Activated CD8-positive, alpha-beta T cell treated with anti-CD3 and anti-CD28 coated beads for 36 hours (primary cell): ENCODE results near the gene MESP2. TPM values are rescaled to one million over a fixed set of nuclear protein-coding genes. Genes with fewer than 3 reads are reported as not detected.

Experiments
- ATAC-seq: fragments of 200-7000 bp; cut with Tn5 transposase; one replicate; pipeline ENCODE4 v1.10.0; 2021; ENCODE audit warnings: mild to moderate bottlenecking, moderate library complexity
- CTCF ChIA-PET: fragments of 350-600 bp; sonication (Branson Sonifier 250); formaldehyde crosslinking; loops from one replicate; lab custom pipeline; 2021; ENCODE audit warnings: antibody characterized with exemption; lab: Charles Lee
- POLR2A ChIA-PET: fragments of 350-600 bp; sonication (Branson Sonifier 250); formaldehyde crosslinking; loops from one replicate; lab custom pipeline; 2021; ENCODE audit warnings: antibody characterized with exemption; lab: Charles Lee
- DNase-seq: peaks from one replicate; pipeline ENCODE4 v3.0.0-alpha.2; 2020
- H3K27ac Mint-ChIP-seq: one replicate; pipeline ENCODE4 v1.8.0; 2021; ENCODE audit warnings: mild to moderate bottlenecking, mixed read lengths
- H3K27me3 Mint-ChIP-seq: one replicate; pipeline ENCODE4 v1.8.0; 2021; ENCODE audit warnings: mixed read lengths
- H3K36me3 Mint-ChIP-seq: one replicate; pipeline ENCODE4 v1.8.0; 2021; ENCODE audit warnings: low read depth, mixed read lengths
- H3K4me1 Mint-ChIP-seq: one replicate; pipeline ENCODE4 v1.8.0; 2021; ENCODE audit warnings: low read depth, mixed read lengths
- H3K4me3 Mint-ChIP-seq: one replicate; pipeline ENCODE4 v1.8.0; 2021; ENCODE audit warnings: mild to moderate bottlenecking, moderate library complexity, mixed read lengths
- H3K9me3 Mint-ChIP-seq: one replicate; pipeline ENCODE4 v1.8.0; 2021; ENCODE audit warnings: mixed read lengths
- CTCF ChIP-seq: fragments of 200-600 bp; IDR thresholded peaks from one replicate; pipeline ENCODE4 v1.8.0; 2022; ENCODE audit warnings: antibody characterized with exemption, mild to moderate bottlenecking
- intact Hi-C: fragments of 100-400 bp; cut with micrococcal nuclease; formaldehyde crosslinking; loops from one replicate; pipeline ENCODE4 v1.10.0; 2022
- total RNA-seq, 2 experiments: library from RNA; stranded (reverse); gene quantifications; one replicate each; pipeline ENCODE4 v1.2.3, GENCODE V29; 2021

MESP2 gene
- total RNA-seq, 2 experiments from 2014 or later = not detected

- ChIA-PET POLR2A (interaction anchor here (0.5 kb wide), 1 partner anchor 117 kb away, joined by 3 read pairs; no protein-coding TSS in a partner anchor), CTCF (no interaction called here)
- H3K4me3 Mint-ChIP-seq = no peak overlapping the region
- no peaks in the 10 kb centered on the region for H3K4me1 Mint-ChIP-seq
- ATAC-seq (no peak), DNase-seq (no peak)
- intact Hi-C loops = no loop called here
- H3K9me3 Mint-ChIP-seq = no peaks in the 10 kb centered on the region
- peaks cover 5% of the 10 kb centered on the region for H3K27me3 Mint-ChIP-seq
- H3K36me3 Mint-ChIP-seq = no peaks in the 10 kb centered on the region
- no peak overlapping the region for H3K27ac Mint-ChIP-seq
- no peak for TF ChIP-seq CTCF
Observed at GRCh38 chr15:89802231-89802928, 26.2 kb downstream of the MESP2 start.

GRCh38 chr15:89802986-89803824 lies 27.1 kb downstream of the MESP2 start:
- intact Hi-C loops = no loop called here
- no peak overlapping the region for H3K27ac Mint-ChIP-seq
- H3K4me3 Mint-ChIP-seq = no peak overlapping the region
- H3K4me1 Mint-ChIP-seq = no peaks in the 10 kb centered on the region
- peaks cover 5% of the 10 kb centered on the region for H3K27me3 Mint-ChIP-seq
- no peak for TF ChIP-seq CTCF
- ATAC-seq (no peak), DNase-seq (no peak)
- CTCF ChIA-PET = no interaction called here
- no peaks in the 10 kb centered on the region for H3K9me3 Mint-ChIP-seq
- no peaks in the 10 kb centered on the region for H3K36me3 Mint-ChIP-seq
- POLR2A ChIA-PET = interaction anchor here (0.5 kb wide), 1 partner anchor 116 kb away, joined by 3 read pairs; no protein-coding TSS in a partner anchor

GRCh38 chr15:89803941-89804800 lies 28.0 kb downstream of the MESP2 start:
- TF ChIP-seq CTCF = no peak
- Mint-ChIP-seq H3K27me3 (peaks cover 5% of the 10 kb centered on the region), H3K9me3 (no peaks in the 10 kb centered on the region), H3K4me1 (no peaks in the 10 kb centered on the region), H3K36me3 (no peaks in the 10 kb centered on the region), H3K4me3 (no peak overlapping the region), H3K27ac (no peak overlapping the region)
- DNase-seq (no peak), ATAC-seq (no peak)
- POLR2A ChIA-PET = no interaction called here
- CTCF ChIA-PET = no interaction called here
- intact Hi-C loops = no loop called here

GRCh38 chr15:89805241-89806209 lies 29.4 kb downstream of the MESP2 start:
- POLR2A ChIA-PET = no interaction called here
- intact Hi-C loops = no loop called here
- Mint-ChIP-seq H3K27me3 (peaks cover 5% of the 10 kb centered on the region), H3K27ac (no peak overlapping the region), H3K9me3 (no peaks in the 10 kb centered on the region), H3K4me1 (no peaks in the 10 kb centered on the region), H3K4me3 (no peak overlapping the region), H3K36me3 (no peaks in the 10 kb centered on the region)
- DNase-seq (no peak), ATAC-seq (no peak)
- CTCF ChIA-PET = interaction anchor here (1.0 kb wide), 1 partner anchor 22 kb away, joined by 3 read pairs; no protein-coding TSS in a partner anchor
- no peak for TF ChIP-seq CTCF
